ENCODE data around the gene WDFY3.

The WDFY3 gene

DNA sequence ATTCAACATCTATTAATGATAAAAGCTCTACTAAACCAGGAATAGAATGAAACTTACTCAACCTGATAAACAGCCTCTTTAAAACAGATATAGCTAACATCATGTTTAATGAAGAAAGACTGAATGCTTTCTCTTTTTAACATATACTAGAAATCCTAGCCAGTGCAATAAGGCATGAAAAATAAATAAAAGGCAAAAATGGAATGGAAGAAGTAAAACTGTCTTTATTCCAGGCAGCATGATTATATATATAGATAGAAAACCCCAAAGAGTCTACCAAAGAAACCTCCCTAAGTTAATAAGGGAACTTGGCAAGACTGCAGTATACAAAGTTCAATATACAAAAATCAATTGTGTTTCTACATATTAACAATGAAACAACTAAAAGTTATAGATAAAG lies 25.5 kb downstream of the WDFY3 start:
- H3K36me3 ChIP-seq (ENCODE audit: insufficient read depth, low read length) = no peaks in the 10 kb centered on the region
- H3K4me1 ChIP-seq (ENCODE audit: control insufficient read depth, insufficient read depth, low read length) = peaks cover 24% of the 10 kb centered on the region
- H3K4me3 ChIP-seq (ENCODE audit: low read length) = no peak overlapping the region
- no peaks in the 10 kb centered on the region for H3K27me3 ChIP-seq (ENCODE audit: control insufficient read depth, insufficient read depth, low read length)
- peaks cover 10% of the 10 kb centered on the region for H3K9me3 ChIP-seq (replicated peaks; ENCODE audit: low read length)
- H3K4me2 ChIP-seq (ENCODE audit: low read length) = no peak overlapping the region
- no peak overlapping the region for H3K9ac ChIP-seq (ENCODE audit: low read depth, low read length)

DNA sequence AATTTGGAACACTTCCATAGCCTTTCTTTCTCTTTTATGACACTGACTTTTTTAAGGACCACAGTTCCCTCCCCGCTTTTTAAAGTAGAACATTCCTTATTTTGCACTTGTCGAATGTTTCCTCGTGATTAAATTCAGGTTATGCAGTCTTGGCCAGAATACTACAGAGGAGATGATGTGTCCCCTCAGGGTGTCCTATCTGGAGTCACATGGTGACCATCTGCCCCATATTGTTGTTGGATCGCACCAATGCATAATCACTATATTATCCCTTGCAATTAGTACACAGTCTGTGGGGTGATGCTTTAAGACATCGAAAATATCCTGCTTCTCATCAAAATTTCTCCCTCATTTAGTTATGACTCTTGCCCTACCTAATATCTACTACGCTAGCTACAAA lies 27.4 kb downstream of the WDFY3 start:
- Histone ChIP-seq H3K9ac (ENCODE audit: low read depth, low read length) (peak overlapping the region; percentile 58), H3K9me3 (replicated peaks; ENCODE audit: low read length) (peaks cover 10% of the 10 kb centered on the region), H3K36me3 (ENCODE audit: insufficient read depth, low read length) (no peaks in the 10 kb centered on the region), H3K4me3 (ENCODE audit: low read length) (peak overlapping the region; percentile 0), H3K27me3 (ENCODE audit: control insufficient read depth, insufficient read depth, low read length) (no peaks in the 10 kb centered on the region), H3K4me2 (ENCODE audit: low read length) (peak overlapping the region; percentile 67), H3K4me1 (ENCODE audit: control insufficient read depth, insufficient read depth, low read length) (peaks cover 24% of the 10 kb centered on the region)

DNA sequence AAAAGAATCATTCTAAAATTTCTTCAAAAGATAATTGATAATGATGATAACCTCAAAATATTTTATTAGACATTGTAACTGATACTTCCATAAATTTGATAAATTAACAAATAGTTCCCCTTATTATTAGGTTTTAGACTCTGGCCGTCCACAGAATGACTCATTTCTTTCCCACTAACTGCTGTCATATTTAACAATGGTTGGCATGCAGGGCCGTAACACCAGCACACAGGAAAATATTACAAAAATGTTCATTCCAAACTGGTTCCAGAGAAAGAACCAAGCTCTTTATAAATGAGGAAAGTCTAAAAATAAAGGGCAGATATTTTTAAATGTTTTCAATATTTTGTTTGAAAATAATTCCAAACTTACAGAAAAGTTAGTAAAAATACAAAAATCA lies 28.2 kb downstream of the WDFY3 start:
- peak overlapping the region; percentile 58 for H3K9ac ChIP-seq (ENCODE audit: low read depth, low read length)
- H3K36me3 ChIP-seq (ENCODE audit: insufficient read depth, low read length) = no peaks in the 10 kb centered on the region
- H3K4me3 ChIP-seq (ENCODE audit: low read length) = no peak overlapping the region

DNA sequence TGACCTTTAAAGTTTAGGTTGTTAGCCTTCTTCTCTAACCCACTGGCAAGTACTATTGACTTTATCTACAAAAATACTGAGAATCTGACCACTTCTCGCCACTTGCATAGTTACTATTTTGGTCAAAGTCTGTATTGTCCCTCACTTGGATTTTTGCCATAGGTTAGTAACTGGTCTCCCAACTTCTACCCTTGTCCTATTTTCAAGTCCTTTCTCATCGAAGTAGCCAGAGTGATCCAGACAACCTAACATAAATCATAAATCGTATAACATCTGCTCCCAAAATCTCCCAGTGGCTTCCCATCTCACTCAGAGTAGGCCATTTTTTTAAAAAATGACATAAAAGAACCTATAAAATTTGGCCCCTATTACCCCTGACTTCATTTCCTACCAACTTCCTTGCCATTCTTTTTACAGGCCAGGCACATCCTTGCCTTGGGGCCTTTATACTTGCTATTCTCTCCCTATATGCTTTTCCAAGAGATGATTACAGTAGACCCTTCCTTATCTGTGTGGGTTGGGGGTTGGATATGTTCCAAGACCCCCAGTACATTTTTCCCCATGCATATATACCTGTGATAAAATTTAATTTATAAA lies 29.0 kb downstream of the WDFY3 start:
- Histone ChIP-seq H3K9me3 (replicated peaks; ENCODE audit: low read length) (peaks cover 10% of the 10 kb centered on the region), H3K4me1 (ENCODE audit: control insufficient read depth, insufficient read depth, low read length) (peaks cover 29% of the 10 kb centered on the region), H3K27me3 (ENCODE audit: control insufficient read depth, insufficient read depth, low read length) (no peaks in the 10 kb centered on the region), H3K9ac (ENCODE audit: low read depth, low read length) (no peak overlapping the region), H3K36me3 (ENCODE audit: insufficient read depth, low read length) (no peaks in the 10 kb centered on the region), H3K4me3 (ENCODE audit: low read length) (no peak overlapping the region), H3K4me2 (ENCODE audit: low read length) (no peak overlapping the region)

More for the DNA sequence above, 28.2 kb downstream of the WDFY3 start:
- Histone ChIP-seq H3K27me3 (ENCODE audit: control insufficient read depth, insufficient read depth, low read length) (no peaks in the 10 kb centered on the region), H3K9me3 (replicated peaks; ENCODE audit: low read length) (peaks cover 10% of the 10 kb centered on the region), H3K4me1 (ENCODE audit: control insufficient read depth, insufficient read depth, low read length) (peaks cover 24% of the 10 kb centered on the region), H3K4me2 (ENCODE audit: low read length) (peak overlapping the region; percentile 67)

DNA sequence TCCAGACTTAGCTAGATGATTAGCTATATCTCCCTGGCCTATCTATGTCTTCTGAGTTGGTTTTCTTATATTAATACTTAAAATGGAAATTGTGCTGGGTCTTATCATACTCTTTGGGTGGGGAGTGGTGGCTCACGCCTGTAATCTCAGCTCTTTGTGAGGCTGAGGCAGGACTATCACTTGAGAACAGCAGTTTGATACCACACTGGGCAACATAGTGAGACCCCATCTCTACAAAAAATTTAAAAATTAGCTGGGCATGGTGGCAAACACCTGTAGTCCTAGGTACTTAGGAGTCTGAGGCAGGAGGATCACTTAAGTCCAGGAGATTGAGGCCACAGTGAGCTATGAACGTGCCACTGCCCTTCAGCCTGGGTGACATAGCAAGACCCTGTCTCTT lies 30.4 kb downstream of the WDFY3 start:
- Histone ChIP-seq H3K4me2 (ENCODE audit: low read length) (no peak overlapping the region), H3K9me3 (replicated peaks; ENCODE audit: low read length) (peaks cover 5% of the 10 kb centered on the region), H3K4me3 (ENCODE audit: low read length) (no peak overlapping the region), H3K9ac (ENCODE audit: low read depth, low read length) (no peak overlapping the region), H3K36me3 (ENCODE audit: insufficient read depth, low read length) (no peaks in the 10 kb centered on the region), H3K27me3 (ENCODE audit: control insufficient read depth, insufficient read depth, low read length) (no peaks in the 10 kb centered on the region), H3K4me1 (ENCODE audit: control insufficient read depth, insufficient read depth, low read length) (peaks cover 37% of the 10 kb centered on the region)

DNA sequence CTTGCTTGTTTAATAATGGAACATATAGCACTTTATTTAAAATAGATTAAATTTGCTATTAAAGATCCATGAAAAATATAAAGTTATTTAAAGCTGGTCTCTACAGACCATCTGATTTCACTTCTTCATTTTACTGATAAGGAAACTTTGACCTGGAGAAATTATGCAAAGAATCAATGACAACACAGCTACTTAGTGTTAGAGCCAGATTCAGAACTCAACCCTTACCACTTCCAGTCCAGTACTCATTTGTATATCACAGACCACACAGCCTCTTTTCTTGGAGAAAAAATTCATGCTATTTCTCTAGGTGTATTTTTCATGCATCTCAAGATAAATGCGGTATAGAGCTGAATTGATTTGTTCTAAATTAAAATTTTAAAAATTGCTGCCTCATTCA lies 34.0 kb downstream of the WDFY3 start:
- H3K9ac ChIP-seq (ENCODE audit: low read depth, low read length) = no peak overlapping the region
- H3K9me3 ChIP-seq (replicated peaks; ENCODE audit: low read length) = no peaks in the 10 kb centered on the region
- no peaks in the 10 kb centered on the region for H3K27me3 ChIP-seq (ENCODE audit: control insufficient read depth, insufficient read depth, low read length)
- H3K36me3 ChIP-seq (ENCODE audit: insufficient read depth, low read length) = peaks cover 9% of the 10 kb centered on the region
- no peak overlapping the region for H3K4me3 ChIP-seq (ENCODE audit: low read length)
- H3K4me1 ChIP-seq (ENCODE audit: control insufficient read depth, insufficient read depth, low read length) = peaks cover 18% of the 10 kb centered on the region
- no peak overlapping the region for H3K4me2 ChIP-seq (ENCODE audit: low read length)

DNA sequence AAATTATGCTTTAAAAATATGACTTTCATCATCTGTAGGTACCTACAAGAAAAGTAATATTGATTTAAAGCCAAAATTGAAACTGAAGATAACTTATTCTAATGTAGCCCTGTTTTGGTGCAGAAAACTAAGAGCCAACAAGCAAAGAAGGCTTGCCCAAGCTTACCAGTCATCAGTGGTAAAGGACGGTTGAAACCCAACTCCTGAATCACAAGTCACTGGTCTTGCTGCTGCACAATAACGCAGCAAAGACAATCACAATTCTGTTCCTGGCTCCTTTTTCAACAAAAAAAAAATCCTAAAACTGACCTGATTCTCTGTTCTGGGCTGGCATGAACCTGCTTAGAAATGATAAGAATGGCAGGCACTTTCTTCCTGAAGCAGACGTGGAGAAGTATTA lies 34.5 kb downstream of the WDFY3 start:
- H3K27me3 ChIP-seq (ENCODE audit: control insufficient read depth, insufficient read depth, low read length) = no peaks in the 10 kb centered on the region
- no peak overlapping the region for H3K9ac ChIP-seq (ENCODE audit: low read depth, low read length)
- no peaks in the 10 kb centered on the region for H3K9me3 ChIP-seq (replicated peaks; ENCODE audit: low read length)
- H3K4me2 ChIP-seq (ENCODE audit: low read length) = no peak overlapping the region
- peaks cover 13% of the 10 kb centered on the region for H3K36me3 ChIP-seq (ENCODE audit: insufficient read depth, low read length)
- H3K4me3 ChIP-seq (ENCODE audit: low read length) = no peak overlapping the region
- peaks cover 13% of the 10 kb centered on the region for H3K4me1 ChIP-seq (ENCODE audit: control insufficient read depth, insufficient read depth, low read length)

DNA sequence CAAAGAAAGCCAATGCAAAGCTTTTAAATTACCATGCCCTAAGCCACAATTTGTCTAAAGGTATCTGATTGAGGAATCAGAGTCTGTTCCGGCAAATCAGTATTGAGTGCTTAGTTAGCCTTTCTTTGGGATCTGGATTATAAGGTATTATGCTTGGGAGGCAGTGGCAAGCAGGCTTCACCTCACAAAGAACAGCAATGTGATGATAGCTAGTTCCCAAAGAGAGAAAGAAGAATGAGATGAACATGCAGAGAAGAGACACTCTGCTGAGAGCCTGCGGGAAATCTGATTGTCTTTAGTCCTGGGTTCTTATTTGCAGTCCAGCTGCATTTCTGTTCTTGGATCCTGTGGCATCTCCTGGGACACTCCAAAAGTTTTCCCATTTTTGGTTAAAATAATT lies 35.2 kb downstream of the WDFY3 start:
- Histone ChIP-seq H3K4me1 (ENCODE audit: control insufficient read depth, insufficient read depth, low read length) (peaks cover 13% of the 10 kb centered on the region), H3K36me3 (ENCODE audit: insufficient read depth, low read length) (peaks cover 13% of the 10 kb centered on the region), H3K4me3 (ENCODE audit: low read length) (no peak overlapping the region), H3K9ac (ENCODE audit: low read depth, low read length) (no peak overlapping the region), H3K4me2 (ENCODE audit: low read length) (no peak overlapping the region), H3K9me3 (replicated peaks; ENCODE audit: low read length) (no peaks in the 10 kb centered on the region), H3K27me3 (ENCODE audit: control insufficient read depth, insufficient read depth, low read length) (no peaks in the 10 kb centered on the region)

DNA sequence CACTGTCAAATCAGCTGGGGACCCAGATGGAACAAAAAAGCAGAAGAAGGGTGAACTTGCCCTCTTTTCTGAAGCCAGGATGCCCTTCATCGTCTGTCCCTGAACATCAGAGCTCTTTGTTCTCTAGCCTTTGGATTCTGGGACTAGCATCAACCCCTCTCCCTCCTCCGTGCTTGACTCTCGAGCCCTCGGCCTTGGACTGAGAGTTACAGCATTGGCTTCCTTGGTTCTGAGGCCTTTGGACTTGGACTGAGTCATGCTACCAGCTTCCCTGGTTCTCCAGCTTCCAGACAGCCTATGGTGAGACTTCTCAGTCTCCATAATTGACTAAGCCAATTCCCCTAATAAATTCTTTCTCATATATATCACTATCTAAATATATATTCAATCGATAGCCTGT lies 38.4 kb downstream of the WDFY3 start:
- Histone ChIP-seq H3K36me3 (ENCODE audit: insufficient read depth, low read length) (peaks cover 13% of the 10 kb centered on the region), H3K9me3 (replicated peaks; ENCODE audit: low read length) (no peaks in the 10 kb centered on the region), H3K9ac (ENCODE audit: low read depth, low read length) (no peak overlapping the region), H3K4me3 (ENCODE audit: low read length) (no peak overlapping the region), H3K27me3 (ENCODE audit: control insufficient read depth, insufficient read depth, low read length) (no peaks in the 10 kb centered on the region), H3K4me1 (ENCODE audit: control insufficient read depth, insufficient read depth, low read length) (peaks cover 13% of the 10 kb centered on the region), H3K4me2 (ENCODE audit: low read length) (no peak overlapping the region)

DNA sequence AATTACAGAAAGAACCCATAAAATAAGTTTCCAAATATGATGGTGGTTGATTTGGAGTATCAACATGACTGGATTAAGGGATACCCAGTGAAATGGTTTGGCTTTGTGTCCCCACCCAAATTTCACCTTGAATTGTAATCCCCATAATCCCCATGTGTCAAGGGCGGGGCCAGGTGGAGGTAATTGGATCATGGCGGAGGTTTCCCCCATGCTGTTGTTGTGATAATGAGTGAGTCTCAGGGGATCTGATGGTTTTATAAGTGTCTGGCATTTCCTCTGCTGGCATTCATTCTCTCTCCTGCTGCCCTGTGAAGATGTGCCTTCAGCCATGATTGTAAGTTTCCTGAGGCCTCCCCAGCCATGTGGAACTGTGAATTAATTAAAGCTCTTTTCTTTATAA lies 39.1 kb downstream of the WDFY3 start:
- H3K4me2 ChIP-seq (ENCODE audit: low read length) = no peak overlapping the region
- no peaks in the 10 kb centered on the region for H3K27me3 ChIP-seq (ENCODE audit: control insufficient read depth, insufficient read depth, low read length)
- no peak overlapping the region for H3K9ac ChIP-seq (ENCODE audit: low read depth, low read length)
- peaks cover 7% of the 10 kb centered on the region for H3K4me1 ChIP-seq (ENCODE audit: control insufficient read depth, insufficient read depth, low read length)
- peaks cover 13% of the 10 kb centered on the region for H3K36me3 ChIP-seq (ENCODE audit: insufficient read depth, low read length)
- H3K9me3 ChIP-seq (replicated peaks; ENCODE audit: low read length) = no peaks in the 10 kb centered on the region
- H3K4me3 ChIP-seq (ENCODE audit: low read length) = no peak overlapping the region

DNA sequence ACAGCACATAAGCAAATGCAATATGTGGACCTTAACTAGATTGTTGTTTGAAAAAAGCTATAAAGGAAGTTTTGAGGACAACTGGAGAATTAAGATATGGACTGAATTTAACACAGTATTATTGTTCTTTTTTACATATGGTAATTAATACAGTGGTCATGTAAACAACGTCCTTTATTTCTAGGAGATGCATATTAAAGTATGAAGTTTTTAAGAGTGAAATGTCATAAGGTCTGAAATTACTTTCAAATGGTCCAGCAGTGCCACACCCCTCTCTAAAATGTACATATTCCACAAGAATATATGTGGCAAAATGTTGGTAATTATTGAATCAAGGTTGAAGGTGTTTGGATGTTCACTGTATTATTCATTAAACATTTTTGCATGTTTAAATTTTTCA lies 40.9 kb downstream of the WDFY3 start:
- H3K27me3 ChIP-seq (ENCODE audit: control insufficient read depth, insufficient read depth, low read length) = no peaks in the 10 kb centered on the region
- H3K4me1 ChIP-seq (ENCODE audit: control insufficient read depth, insufficient read depth, low read length) = peaks cover 7% of the 10 kb centered on the region
- no peak overlapping the region for H3K9ac ChIP-seq (ENCODE audit: low read depth, low read length)
- no peak overlapping the region for H3K4me3 ChIP-seq (ENCODE audit: low read length)
- peaks cover 13% of the 10 kb centered on the region for H3K36me3 ChIP-seq (ENCODE audit: insufficient read depth, low read length)
- no peaks in the 10 kb centered on the region for H3K9me3 ChIP-seq (replicated peaks; ENCODE audit: low read length)
- H3K4me2 ChIP-seq (ENCODE audit: low read length) = no peak overlapping the region

DNA sequence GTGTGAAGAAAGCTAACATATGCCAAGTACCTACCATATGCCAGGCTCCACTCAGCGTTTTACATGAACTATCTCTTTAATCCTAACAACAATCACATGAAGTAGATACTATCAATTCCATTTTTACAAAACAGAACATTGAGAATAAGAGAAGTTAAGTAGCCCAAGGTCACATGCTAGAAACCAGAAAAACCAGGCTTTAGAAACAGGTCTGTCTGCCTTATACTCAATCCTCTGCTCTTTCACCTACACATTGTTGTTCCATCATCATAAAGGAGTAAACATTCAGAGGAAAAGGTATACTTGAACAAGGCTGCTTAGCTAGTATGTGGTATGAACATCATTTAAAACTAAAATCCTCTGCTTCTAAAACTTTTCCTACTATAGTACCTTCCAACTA lies 42.1 kb downstream of the WDFY3 start:
- H3K4me1 ChIP-seq (ENCODE audit: control insufficient read depth, insufficient read depth, low read length) = peaks cover 13% of the 10 kb centered on the region
- H3K36me3 ChIP-seq (ENCODE audit: insufficient read depth, low read length) = peaks cover 12% of the 10 kb centered on the region
- no peak overlapping the region for H3K4me2 ChIP-seq (ENCODE audit: low read length)
- H3K27me3 ChIP-seq (ENCODE audit: control insufficient read depth, insufficient read depth, low read length) = no peaks in the 10 kb centered on the region
- H3K9ac ChIP-seq (ENCODE audit: low read depth, low read length) = no peak overlapping the region
- H3K9me3 ChIP-seq (replicated peaks; ENCODE audit: low read length) = no peaks in the 10 kb centered on the region
- no peak overlapping the region for H3K4me3 ChIP-seq (ENCODE audit: low read length)
